ENCODE measurements around the gene ATP6V0A1.
"Not testable (repeated sequence)": the region's sequence is repeated elsewhere in the genome, so short reads cannot be mapped to it uniquely, and the experiment has no call there.

Gene ATP6V0A1

DNA sequence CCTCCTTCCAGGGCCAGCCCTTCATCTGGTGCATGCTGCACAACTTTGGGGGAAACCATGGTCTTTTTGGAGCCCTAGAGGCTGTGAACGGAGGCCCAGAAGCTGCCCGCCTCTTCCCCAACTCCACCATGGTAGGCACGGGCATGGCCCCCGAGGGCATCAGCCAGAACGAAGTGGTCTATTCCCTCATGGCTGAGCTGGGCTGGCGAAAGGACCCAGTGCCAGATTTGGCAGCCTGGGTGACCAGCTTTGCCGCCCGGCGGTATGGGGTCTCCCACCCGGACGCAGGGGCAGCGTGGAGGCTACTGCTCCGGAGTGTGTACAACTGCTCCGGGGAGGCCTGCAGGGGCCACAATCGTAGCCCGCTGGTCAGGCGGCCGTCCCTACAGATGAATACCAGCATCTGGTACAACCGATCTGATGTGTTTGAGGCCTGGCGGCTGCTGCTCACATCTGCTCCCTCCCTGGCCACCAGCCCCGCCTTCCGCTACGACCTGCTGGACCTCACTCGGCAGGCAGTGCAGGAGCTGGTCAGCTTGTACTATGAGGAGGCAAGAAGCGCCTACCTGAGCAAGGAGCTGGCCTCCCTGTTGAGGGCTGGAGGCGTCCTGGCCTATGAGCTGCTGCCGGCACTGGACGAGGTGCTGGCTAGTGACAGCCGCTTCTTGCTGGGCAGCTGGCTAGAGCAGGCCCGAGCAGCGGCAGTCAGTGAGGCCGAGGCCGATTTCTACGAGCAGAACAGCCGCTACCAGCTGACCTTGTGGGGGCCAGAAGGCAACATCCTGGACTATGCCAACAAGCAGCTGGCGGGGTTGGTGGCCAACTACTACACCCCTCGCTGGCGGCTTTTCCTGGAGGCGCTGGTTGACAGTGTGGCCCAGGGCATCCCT, 84.8 kb downstream of the ATP6V0A1 start:
- no peak for DNase-seq

DNA sequence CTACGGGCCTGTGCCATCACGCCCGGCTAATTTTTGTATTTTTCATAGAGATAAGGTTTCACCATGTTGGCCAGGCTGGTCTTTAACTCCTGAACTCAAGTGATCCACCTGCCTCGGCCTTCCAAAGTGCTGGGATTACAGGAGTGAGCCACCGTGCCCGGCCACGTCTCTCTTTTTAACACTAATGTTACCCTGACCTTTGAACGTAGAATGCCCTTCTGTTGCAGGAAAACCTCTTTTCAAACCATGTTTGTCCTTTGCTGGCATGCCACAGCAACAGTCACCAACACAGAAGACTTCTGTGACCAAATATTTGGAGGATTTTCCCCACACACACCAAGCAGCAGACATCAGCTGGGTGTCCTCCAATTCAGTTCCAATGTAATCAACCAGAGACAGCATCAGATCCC, 86.2 kb downstream of the ATP6V0A1 start:
- DNase-seq: no peak

DNA sequence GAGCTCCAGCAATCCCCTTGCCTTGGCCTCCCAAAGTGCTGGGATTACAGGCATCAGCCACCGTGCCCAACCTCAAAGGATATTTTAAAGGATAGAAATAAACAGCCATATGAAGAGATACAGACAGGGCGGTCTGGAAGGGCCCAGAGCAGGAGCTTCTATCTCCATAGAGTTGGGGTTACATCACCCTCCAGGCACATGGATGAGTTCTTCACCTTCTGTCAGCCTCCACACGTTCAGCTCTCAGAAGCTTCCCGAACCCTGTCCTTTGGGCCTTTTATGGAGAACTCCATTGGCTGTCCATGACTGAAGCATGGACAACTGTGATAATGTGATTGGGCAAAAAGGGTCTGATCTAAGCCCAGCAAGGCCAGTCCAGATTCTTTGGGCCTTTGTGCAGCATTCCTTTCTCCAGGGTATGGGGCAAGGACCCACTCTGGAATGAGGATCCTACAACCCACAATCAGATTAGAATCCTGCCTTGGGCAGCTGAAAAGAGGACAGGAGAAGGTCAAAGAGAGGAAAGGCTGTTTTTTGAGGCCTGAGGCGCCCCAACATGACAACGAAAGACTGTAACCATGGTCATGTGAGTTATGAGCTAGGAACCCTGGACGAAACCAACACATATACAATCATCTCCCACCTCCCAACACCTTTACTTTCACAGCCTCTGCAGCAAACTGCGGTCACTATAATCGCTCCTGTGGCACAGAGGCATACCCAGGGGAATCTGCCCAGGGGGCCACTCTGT, 87.3 kb downstream of the ATP6V0A1 start:
- DNase-seq: not testable (repeated sequence)

DNA sequence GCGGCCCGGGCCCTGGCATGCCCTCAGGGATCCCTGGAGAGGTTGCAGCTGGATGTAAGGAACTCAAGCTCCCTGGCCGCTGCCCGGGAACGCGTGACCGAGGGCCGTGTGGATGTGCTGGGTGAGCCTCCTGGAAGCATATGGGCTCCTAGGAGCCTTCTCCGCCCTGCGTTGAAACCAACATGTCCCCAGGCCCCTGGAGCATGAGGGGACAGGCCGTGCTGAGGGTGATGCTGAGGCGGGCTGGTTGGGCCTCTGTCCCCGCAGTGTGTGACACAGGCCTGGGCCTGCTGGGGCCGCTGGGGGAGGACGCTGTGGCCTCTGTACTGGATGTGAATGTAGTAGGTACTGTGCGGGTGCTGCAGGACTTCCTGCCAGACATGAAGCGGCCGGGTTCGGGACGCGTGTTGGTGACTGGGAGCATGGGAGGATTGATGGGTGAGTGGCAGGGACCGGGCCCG, 88.4 kb downstream of the ATP6V0A1 start:
- DNase-seq: no peak

DNA sequence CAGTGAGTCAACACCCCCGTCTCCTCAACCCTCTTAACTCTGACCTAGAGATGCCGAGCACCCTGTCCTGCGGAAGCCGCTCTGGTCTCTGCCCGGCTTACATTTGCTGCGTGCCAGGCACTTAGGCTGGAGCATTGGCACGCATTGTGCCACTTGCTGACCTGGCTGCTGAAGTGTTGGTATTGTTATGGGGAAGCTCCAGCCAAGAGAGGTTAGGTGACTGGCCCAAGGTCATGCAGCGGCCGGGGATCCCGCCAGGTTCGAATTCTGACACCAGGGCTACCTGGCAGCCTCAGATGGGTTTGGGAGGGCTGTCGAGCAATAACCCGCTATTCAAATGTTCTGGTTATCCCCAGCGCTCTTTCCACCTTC, 89.0 kb downstream of the ATP6V0A1 start:
- DNase-seq: no peak

DNA sequence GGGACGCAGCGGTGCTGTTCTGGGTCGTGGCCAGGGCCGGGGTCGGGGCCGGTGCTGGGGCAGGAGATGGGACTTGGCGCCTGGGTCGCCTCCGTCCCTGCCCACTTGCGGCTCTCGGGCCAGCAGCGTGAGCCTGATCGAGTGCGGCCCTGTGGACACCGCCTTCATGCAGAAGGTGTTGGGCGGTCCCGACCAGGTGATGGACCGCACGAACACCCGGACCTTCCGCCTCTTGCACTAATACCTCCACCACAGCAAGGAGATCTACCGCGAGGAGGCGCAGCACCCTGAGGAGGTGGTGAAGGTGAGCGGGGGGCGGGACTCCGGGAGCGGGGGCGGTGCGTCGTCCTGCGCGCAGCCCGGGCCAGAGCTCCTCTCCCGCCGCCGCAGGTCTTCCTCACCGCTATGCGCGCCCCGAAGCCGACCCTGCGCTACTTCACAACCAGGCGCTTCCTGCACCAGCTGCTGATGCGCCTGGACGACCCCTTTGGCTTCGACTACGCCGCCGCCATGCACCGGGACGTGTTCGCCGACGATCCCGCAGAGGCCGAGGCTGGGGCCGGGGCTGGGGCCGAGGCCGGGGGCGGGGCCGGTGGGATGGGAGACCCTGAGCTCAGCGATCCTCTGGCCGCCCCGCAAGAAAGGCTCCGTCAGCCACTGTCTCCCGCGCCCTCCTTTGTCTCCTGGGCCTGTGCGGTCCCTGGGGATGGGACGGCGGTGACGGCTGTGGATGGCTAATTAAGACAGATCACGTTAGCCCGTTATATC, 89.6 kb downstream of the ATP6V0A1 start:
- DNase-seq: no peak

DNA sequence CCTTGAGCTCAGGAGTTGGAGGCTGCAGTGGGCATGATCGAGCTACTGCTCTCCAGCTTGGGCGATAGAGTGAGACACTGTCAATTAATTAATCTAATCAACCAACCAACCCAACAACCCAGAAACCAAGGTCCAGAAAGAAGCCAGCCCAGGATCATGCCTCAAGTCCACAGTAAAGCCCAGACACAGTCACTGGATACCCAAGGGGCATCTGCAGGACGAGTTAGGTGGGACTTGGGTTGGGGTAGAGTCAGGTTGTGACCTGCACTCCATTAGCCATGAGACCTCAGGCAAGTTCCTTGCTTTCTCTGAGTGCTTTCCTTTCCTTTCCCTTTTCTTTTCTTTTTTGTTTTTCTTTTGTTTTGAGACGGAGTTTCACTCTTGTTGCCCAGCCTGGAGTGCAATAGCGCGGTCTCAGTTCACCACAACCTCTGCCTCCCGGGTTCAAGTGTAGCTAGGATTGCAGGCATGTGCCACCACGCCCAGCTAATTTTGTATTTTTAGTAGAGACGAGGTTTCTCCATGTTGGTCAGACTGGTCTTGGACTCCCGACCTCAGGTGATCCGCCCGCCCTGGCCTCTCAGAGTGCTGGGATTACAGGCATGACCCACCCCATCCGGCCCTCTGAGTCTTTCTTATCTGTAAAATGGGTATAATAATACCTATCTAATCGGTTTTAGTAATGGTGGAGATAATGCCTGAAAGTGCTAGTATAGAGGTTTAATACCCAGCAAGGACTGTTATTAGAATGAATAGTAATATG, 90.5 kb downstream of the ATP6V0A1 start:
- DNase-seq: peak; percentile 19

DNA sequence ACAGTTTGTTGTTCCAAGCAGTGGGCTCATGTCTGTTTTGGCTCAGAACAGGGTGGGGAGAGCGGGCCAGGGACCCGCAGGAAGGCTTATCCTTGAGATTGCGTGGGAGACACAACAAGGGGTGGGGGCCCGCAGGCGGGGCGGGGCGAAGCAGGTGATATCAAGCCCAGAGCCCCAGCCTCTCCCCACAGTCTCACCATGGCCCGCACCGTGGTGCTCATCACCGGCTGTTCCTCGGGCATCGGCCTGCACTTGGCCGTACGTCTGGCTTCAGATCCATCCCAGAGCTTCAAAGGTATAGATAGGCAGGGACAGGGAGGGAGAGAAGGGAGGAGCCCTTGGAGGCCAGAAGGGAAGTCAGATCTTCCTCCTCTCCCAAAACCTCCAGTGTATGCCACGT, 94.1 kb downstream of the ATP6V0A1 start, which contains the start of gene HSD17B1:
Gene HSD17B1 (plus strand): TSS at position 188 of the 400 bp plus-strand sequence. CDS start 11 bp downstream, at position 199.
- not testable (repeated sequence) for DNase-seq

DNA sequence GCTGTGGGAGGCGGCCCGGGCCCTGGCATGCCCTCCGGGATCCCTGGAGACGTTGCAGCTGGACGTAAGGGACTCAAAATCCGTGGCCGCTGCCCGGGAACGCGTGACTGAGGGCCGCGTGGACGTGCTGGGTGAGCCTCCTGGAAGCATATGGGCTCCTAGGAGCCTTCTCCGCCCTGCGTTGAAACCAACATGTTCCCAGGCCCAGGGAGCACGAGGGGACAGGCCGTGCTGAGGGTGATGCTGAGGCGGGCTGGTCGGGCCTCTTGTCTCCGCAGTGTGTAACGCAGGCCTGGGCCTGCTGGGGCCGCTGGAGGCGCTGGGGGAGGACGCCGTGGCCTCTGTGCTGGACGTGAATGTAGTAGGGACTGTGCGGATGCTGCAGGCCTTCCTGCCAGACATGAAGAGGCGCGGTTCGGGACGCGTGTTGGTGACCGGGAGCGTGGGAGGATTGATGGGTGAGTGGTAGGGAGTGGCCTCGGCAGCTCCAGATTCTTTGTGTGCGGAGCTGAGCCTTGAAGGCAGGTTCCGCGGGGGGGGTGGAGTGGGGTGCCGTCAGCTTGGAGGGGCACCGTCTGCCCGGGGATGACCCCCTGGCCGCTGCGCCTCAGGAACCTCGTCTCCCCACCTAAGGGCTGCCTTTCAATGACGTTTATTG, 94.6 kb downstream of the ATP6V0A1 start:
- no peak for DNase-seq

DNA sequence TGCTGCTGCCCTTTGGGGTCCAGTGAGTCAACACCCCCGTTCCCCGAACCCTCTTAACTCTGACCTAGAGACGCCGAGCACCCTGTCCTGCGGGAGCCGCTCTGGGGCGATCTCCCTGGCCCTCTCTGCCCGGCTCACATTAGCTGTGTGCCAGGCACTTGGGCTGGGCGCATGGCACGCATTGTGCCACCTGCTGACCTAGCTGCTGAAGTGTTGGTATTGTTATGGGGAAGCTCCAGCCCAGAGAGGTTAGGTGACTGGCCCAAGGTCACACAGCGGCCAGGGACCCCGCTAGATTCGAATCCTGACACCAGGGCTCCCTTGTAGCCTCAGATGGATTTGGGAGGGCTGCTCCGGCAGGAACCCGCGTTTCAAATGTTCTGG, 95.2 kb downstream of the ATP6V0A1 start:
- no peak for DNase-seq

DNA sequence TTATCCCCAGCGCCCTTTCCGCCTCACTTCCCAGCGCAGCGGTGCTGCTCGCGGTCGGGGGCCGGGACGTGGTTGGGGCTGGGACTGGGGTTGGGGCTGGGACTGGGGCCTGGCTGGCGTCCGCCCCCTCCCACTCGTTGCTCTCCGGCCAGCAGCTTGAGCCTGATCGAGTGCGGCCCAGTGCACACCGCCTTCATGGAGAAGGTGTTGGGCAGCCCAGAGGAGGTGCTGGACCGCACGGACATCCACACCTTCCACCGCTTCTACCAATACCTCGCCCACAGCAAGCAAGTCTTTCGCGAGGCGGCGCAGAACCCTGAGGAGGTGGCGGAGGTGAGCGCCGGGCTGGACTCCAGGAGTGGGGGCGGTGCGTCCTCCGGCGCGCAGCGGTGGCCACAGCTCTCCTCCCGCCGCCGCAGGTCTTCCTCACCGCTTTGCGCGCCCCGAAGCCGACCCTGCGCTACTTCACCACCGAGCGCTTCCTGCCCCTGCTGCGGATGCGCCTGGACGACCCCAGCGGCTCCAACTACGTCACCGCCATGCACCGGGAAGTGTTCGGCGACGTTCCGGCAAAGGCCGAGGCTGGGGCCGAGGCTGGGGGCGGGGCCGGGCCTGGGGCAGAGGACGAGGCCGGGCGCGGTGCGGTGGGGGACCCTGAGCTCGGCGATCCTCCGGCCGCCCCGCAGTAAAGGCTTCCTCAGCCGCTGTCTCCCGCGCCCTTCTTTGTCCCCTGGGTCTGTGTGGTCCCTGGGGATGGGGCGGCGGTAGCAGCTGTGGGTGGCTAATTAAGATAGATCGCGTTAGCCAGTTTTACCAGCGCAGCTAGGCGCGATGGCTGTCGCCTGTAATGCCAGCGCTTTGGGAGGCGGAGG, 95.8 kb downstream of the ATP6V0A1 start:
- peak; percentile 83 for DNase-seq

DNA sequence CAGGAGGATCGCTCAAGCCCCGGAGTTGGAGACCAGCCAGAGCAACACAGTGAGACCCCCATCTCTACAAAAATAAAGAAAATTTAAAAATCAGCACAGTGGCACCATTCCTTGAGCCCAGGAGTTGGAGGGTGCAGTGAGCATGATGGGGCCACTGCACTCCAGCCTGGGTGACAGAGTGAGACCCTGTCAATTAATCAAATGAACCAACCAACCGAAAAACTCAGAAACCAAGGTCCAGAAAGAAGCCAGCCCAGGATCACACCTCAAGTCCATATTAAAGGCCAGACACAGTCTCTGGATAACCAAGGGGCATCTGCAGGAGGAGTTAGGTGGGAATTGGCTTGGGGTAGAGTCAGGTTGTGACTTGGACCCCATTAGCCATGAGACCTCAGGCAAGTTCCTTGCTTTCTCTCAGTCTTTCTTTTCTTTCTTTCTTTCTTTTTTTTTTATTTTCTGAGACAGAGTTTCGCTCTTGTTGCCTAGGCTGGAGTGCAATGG, 96.5 kb downstream of the ATP6V0A1 start:
- DNase-seq: no peak

DNA sequence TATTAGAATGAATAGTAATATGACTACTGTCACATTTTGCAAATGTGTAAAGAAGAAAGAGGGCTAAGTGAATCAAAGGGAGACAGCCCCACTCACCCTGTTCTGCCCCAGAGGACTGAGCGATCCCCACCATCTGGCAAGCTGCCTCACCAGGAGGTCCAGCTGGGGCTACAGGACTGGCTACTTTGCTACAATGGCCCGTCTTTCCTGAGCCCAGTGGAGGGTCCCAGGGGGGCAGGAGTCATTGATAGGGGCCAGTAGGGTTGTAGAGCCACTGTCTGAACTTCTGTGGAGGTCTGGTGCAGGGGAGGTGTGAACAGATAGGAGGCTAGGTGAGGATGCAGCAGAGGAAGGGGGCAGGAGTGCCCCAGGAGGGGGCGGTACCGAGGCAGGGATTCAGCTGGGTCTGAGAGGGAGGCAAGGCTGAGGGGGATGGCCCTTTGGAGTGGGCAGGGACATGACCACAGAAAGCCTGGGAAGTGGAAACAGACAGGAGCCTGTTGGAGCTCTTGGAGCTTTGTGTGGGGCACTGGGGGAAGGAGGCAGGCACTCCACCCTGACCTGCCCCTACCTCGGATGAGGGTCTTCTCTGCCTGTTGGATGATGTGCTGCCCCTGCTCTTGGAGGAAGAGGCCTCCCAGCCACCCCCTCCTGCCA, 97.4 kb downstream of the ATP6V0A1 start:
- DNase-seq: not testable (repeated sequence)

DNA sequence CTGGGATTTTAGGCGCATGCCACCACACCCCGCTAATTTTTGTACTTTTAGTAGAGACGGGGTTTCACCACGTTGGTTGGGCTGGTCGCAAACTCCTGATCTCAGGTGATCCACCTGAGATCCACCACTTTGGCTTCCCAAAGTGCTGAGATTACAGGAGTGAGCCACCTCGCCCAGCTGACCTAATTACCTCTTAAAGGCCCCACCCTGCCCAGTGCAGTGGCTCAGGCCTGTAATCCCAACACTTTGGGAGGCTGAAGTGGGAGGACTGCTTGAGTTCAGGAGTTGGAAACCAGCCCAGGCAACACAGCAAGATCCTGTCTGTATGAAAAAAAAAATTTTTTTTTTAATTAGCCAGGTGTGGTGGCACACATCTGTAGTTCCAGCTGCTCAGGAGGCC, 100.4 kb downstream of the ATP6V0A1 start:
- DNase-seq: no peak

DNA sequence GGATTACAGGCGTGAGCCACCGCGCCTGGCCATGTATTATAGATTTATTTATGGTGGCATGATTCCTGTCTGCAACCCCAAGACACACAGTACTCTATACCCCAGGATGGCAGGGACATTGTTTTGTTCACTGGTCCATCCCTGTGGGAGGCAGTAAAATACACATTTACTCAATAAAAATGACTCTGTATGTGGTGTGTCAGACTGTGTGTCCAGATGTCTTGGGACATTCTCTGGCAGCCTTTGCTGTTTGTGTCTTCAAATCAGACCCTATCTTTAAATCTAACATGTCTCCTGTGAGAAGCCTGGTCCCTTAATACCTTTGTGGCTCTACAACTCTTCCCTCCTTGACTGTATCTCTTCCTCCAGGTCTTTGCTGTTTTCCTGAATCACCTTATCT, 101.6 kb downstream of the ATP6V0A1 start:
- no peak for DNase-seq

DNA sequence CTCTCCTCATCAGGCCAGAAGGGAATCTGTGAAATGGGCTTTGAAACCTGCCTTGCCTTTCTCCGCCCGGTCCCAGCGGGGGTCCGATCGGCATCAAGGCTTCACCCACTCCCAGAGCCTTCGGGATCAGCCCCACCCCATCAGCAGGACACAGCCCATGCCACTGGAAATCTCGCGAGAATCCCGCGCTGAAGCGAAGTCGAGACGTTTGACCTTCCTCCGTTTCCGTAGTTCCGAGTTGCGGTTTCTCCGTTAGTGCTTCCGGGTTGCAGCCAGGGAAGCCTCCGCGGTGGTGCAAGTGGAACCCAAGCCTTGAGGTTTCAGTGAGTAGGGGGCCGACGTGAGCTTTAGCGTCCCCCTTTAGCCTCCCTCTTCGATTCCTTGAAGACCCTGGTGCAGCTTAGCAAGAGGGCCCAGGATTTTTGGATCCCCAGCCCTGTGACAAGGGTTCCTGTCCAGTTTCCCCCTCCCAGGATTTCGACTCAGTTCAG, 103.3 kb downstream of the ATP6V0A1 start, which contains the start of gene COASY:
Gene COASY (plus strand): TSS at position 252 of the 491 bp plus-strand sequence. CDS start 475 bp downstream, outside the sequence.
- peak; percentile 99 for DNase-seq

DNA sequence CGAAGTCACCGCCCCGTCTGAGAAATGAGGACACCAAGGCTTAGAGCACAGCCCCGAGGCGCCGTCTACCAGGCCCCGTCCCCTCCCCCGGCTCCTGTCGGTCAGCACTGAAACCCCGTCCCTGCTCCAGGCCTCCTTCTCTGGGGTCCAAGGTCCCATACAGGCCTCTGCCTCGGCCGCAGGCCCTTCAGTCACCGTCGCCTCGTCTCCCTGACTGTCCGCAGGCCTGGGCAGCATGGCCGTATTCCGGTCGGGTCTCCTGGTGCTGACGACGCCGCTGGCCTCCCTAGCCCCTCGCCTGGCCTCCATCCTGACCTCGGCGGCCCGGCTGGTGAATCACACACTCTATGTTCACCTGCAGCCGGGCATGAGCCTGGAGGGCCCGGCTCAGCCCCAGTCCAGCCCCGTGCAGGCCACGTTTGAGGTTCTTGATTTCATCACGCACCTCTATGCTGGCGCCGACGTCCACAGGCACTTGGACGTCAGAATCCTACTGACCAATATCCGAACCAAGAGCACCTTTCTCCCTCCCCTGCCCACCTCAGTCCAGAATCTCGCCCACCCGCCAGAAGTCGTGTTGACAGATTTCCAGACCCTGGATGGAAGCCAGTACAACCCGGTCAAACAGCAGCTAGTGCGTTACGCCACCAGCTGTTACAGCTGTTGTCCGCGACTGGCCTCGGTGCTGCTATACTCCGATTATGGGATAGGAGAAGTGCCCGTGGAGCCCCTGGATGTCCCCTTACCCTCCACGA, 103.9 kb downstream of the ATP6V0A1 start:
- DNase-seq: peak; percentile 78

DNA sequence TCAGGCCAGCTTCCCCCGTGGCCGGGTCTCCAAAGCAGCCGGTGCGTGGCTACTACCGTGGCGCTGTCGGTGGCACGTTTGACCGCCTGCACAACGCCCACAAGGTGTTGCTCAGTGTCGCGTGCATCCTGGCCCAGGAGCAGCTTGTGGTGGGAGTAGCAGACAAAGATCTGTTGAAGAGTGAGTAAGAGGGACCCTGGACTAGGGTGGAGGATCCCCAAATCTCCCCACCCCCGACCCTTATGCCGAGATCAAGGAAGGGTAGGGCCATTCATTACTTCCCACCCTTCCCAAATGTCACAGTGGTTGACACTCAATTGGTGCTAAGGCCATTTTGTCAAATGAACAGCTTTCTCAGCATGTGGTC, 104.4 kb downstream of the ATP6V0A1 start:
- DNase-seq: no peak

DNA sequence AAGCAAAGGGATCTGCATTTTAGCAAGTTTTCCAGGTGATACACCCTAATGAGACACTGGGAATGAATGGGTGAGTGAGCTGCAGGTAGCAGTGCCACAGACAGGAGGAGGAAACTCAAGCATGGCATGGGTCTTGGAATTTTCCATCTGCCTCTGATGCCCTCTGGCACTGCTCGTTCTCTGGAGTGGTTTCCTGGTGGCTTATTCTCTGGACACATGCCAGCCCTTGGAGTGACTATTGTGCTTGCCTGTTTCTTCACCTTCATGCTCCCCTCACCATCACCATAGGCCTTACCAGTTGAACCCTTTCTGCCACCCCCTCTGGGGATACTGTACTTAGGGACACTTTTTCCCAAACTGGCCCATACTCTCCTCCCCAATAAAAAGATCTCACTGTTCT, 104.9 kb downstream of the ATP6V0A1 start:
- no peak for DNase-seq
